GM10266 (cell line): Measurements from ENCODE around the gene ILDR1.
"Not testable (repeated sequence)": the region's sequence is repeated elsewhere in the genome, so short reads cannot be mapped to it uniquely, and the experiment has no call there.

Source experiments
- DNase-seq: peaks from one replicate; pipeline ENCODE4 v3.0.0; 2012; ENCODE audit errors: extremely low spot score
- CTCF ChIP-seq: IDR thresholded peaks from 2 replicates; pipeline ENCODE4 v1.5.1; 2012; ENCODE audit warnings: mild to moderate bottlenecking, low read depth; ENCODE audit not compliant: control insufficient read depth, insufficient read depth; ENCODE audit errors: missing control alignments

ILDR1 gene

GRCh38 chr3:121948641-121949040 is 73.4 kb downstream of the ILDR1 start:
- DNase-seq = no peak

GRCh38 chr3:121943431-121943830 is 78.6 kb downstream of the ILDR1 start:
- DNase-seq = no peak
- no peak for TF ChIP-seq CTCF

More at GRCh38 chr3:121948641-121949040, 73.4 kb downstream of the ILDR1 start:
- TF ChIP-seq CTCF = no peak

- DNase-seq = no peak
- no peak for TF ChIP-seq CTCF
Measured at GRCh38 chr3:121942116-121942786, 79.8 kb downstream of the ILDR1 start.

GRCh38 chr3:121941592-121941991 is 80.5 kb downstream of the ILDR1 start:
- no peak for TF ChIP-seq CTCF
- no peak for DNase-seq

- DNase-seq = not testable (repeated sequence)
Measured at GRCh38 chr3:121938141-121938855, 83.7 kb downstream of the ILDR1 start.
